Measurements from ENCODE around the gene SLC25A19. TPM values are rescaled to one million over a fixed set of nuclear protein-coding genes. Genes with fewer than 3 reads are reported as not detected.
A peak's percentile ranks its signal among the peaks of the same experiment; 100 is the strongest.

The SLC25A19 gene
- total and polyA plus RNA-seq, 9 of the 15 experiments (the other 6 are each of a cell fraction or from before 2014, with no cell fraction given), result 33.4 to 76.6 (median 55.3) TPM

GRCh38 chr17:75289832-75290337 is 652 bp upstream of the SLC25A19 start (continued):
- TF ChIP-seq NR2F6 (CRISPR knock-in tag; IDR thresholded peaks at IDR 0.05) (no peak), NBN (IDR thresholded peaks at IDR 0.05; ENCODE audit: low read depth) (0 out of 2 replicates have a peak, but pooled peaks have one; percentile 24), CBX3 (IDR thresholded peaks at IDR 0.05; ENCODE audit: borderline replicate concordance in 1 of 2, low read length in 2 of 2) (no peak), FOSL1 (tag; conservative IDR thresholded peaks at IDR 0.05) (peak; percentile 96), PHF8 (IDR thresholded peaks at IDR 0.05; ENCODE audit: borderline replicate concordance, low read length) (no peak; the same call in 1 of the 2 replicates), SRSF3 (IDR thresholded peaks at IDR 0.05; ENCODE audit: insufficient read depth, low read length) (no peak), HES1 (IDR thresholded peaks at IDR 0.05; ENCODE audit: low read depth) (peak; percentile 30; the same call in 1 of the 2 replicates), ARID3A (IDR thresholded peaks at IDR 0.05; ENCODE audit: borderline replicate concordance, low read depth, low read length) (0 out of 2 replicates have a peak, but pooled peaks have one; percentile 36), POLR2B (IDR thresholded peaks at IDR 0.05; ENCODE audit: low read depth, partially characterized antibody) (peak; percentile 15), REST (IDR thresholded peaks at IDR 0.05; ENCODE audit: borderline replicate concordance) (no peak; the same call in 1 of the 2 replicates), REST (CRISPR knock-in tag; IDR thresholded peaks at IDR 0.05; ENCODE audit: low read depth) (no peak), ZNF668 (CRISPR knock-in tag; IDR thresholded peaks at IDR 0.05) (no peak), MITF (IDR thresholded peaks at IDR 0.05) (0 out of 2 replicates have a peak, but pooled peaks have one; percentile 0), ATF4 (CRISPR knock-in tag; IDR thresholded peaks at IDR 0.05) (no peak), EWSR1 (IDR thresholded peaks at IDR 0.05; ENCODE audit: borderline replicate concordance, low read depth, partially characterized antibody) (no peak)
